Vagina (tissue), 2 donors: ENCODE measurements around the gene STK10.

Source experiments
- POLR2A ChIP-seq, 2 donors: fragments of 450-650 bp; IDR thresholded peaks; one replicate each; pipeline ENCODE4 v1.6.1; 2017; ENCODE audit warnings: antibody characterized with exemption in 2 of 2, mild to moderate bottlenecking in 2 of 2, moderate library complexity in 2 of 2
- TF ChIP-seq, protein P1 (sequence below), 3 experiments: fragments of 450-650 bp in 2 of 3; fragments of 200-600 bp in 1 of 3; sonication (generic) in 1 of 3; IDR thresholded peaks; one replicate each; pipeline ENCODE4 v1.5.1; 2017 to 2019; ENCODE audit warnings: antibody characterized with exemption in 3 of 3, mild to moderate bottlenecking in 2 of 3, moderate library complexity in 2 of 3

DNA sequence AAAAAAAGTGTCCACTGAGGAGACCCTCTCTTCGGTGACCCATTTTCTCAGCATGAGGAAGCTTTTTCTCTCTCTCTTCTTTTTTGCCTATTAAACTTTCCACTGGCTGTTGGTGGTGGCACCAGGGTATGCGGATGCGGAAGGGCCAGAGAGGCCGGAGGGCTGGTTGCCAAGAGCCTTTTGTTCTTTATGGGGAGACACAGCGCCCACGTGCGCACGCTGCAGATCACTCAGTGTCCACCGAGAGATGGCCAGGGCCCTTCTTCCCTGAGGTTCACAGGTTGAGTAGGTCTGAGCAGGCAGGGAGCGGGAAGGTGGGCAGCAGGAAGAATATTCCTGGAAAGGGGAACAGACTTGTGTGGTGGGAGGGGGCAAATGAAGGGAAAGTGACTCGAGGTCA, 69.1 kb downstream of the STK10 start:
- TF ChIP-seq POLR2A (IDR thresholded peaks at IDR 0.05), result no peak
- TF ChIP-seq, protein P1, sequence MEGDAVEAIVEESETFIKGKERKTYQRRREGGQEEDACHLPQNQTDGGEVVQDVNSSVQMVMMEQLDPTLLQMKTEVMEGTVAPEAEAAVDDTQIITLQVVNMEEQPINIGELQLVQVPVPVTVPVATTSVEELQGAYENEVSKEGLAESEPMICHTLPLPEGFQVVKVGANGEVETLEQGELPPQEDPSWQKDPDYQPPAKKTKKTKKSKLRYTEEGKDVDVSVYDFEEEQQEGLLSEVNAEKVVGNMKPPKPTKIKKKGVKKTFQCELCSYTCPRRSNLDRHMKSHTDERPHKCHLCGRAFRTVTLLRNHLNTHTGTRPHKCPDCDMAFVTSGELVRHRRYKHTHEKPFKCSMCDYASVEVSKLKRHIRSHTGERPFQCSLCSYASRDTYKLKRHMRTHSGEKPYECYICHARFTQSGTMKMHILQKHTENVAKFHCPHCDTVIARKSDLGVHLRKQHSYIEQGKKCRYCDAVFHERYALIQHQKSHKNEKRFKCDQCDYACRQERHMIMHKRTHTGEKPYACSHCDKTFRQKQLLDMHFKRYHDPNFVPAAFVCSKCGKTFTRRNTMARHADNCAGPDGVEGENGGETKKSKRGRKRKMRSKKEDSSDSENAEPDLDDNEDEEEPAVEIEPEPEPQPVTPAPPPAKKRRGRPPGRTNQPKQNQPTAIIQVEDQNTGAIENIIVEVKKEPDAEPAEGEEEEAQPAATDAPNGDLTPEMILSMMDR (IDR thresholded peaks at IDR 0.05), result no peak
